Body of pancreas (tissue), 4 donors: ENCODE results near the gene EPS8. TPM values are rescaled to one million over a fixed set of nuclear protein-coding genes. Genes with fewer than 3 reads are reported as not detected.

ENCODE experiments used
- ATAC-seq: fragments of 150-250 bp; one replicate; pipeline ENCODE4 v1.9.1; 2016
- DNase-seq, 4 donors: peaks; one replicate each; pipeline ENCODE4 v3.0.0-alpha.2; 2019
- H3K27ac ChIP-seq, 4 donors: fragments of 200-600 bp; sonication (generic); 1 replicate in 3 of 4; 2 replicates in 1 of 4; pipeline versions ENCODE4 v1.5.1 to v1.6.1; 2016 to 2019; ENCODE audit warnings: mild to moderate bottlenecking in 1 of 4, mixed read lengths in 1 of 4, moderate library complexity in 1 of 4
- H3K27me3 ChIP-seq, 2 donors: fragments of 200-600 bp; sonication (generic); one replicate each; pipeline ENCODE4 v1.6.0; 2016; ENCODE audit warnings: mild to moderate bottlenecking in 1 of 2
- H3K36me3 ChIP-seq, 2 donors: fragments of 200-600 bp; sonication (generic); replicated peaks in 1 of 2; 2 replicates each; pipeline ENCODE4 v1.5.1; 2016; ENCODE audit warnings: low read depth in 2 of 2; ENCODE audit not compliant: insufficient read depth in 1 of 2
- H3K4me1 ChIP-seq: fragments of 200-600 bp; sonication (generic); one replicate; pipeline ENCODE4 v1.6.0; 2016
- H3K4me3 ChIP-seq, 2 donors: fragments of 200-600 bp; sonication (generic); 1 replicate in 1 of 2; 2 replicates in 1 of 2; pipeline ENCODE4 v1.5.1; 2016 to 2019
- H3K9me3 ChIP-seq, 3 donors: fragments of 200-600 bp; sonication (generic); 1 replicate in 2 of 3; 2 replicates in 1 of 3; pipeline ENCODE4 v1.5.1; 2016
- CTCF ChIP-seq, 7 experiments: fragments of 450-650 bp in 4 of 7; fragments of 200-600 bp in 3 of 7; sonication (generic) in 3 of 7; IDR thresholded peaks; one replicate each; pipeline ENCODE4 v1.5.1; 2016 to 2019; ENCODE audit warnings: antibody characterized with exemption in 7 of 7
- POLR2A ChIP-seq, 3 donors: fragments of 450-650 bp; IDR thresholded peaks; one replicate each; pipeline ENCODE4 v1.6.1; 2016; ENCODE audit warnings: antibody characterized with exemption in 3 of 3, mild to moderate bottlenecking in 2 of 3
- WGBS, 2 donors: methylation state at CpG; one replicate each; pipeline ENCODE4 v1.1.5; 2017; 5-methylcytosine and 5-hydroxymethylcytosine counted together
- intact Hi-C: fragments of 100-400 bp; cut with DNase I; formaldehyde crosslinking; loops from one replicate; pipeline ENCODE4 v1.15.1; 2023
- total RNA-seq, 2 donors: library from RNA; depleted of rRNA; stranded (reverse); fragments of >200 nt; gene quantifications; one replicate each; pipeline ENCODE4 v1.1.0, GENCODE V29; 2016

Gene EPS8
- total RNA-seq, 2 donors from 2014 or later: 31.6 to 41.2 TPM

DNA sequence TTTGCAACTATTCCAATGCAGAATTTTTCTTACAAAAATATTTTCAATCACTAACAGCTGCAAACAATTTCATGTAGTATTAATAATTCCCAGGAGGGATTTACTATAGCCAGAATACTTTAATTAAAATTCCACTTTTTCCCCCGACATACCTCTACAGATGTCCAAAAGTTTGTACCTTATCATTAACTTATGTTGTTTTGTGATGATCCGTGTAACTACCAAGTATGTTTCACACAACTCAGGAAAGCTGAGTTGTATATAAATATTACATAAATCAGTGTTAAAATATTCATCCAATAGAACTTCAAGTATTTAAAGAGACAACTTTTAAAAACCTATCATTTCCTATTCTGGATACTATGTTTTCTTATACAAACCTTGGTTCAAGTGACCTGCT, 2.4 kb downstream of the EPS8 start:
- Histone ChIP-seq H3K27me3 (no peaks in the 10 kb centered on the region), H3K4me1 (peaks cover 8% of the 10 kb centered on the region), H3K4me3 (no peak overlapping the region), H3K36me3 (no peaks in the 10 kb centered on the region), H3K9me3 (no peaks in the 10 kb centered on the region), H3K27ac (no peak overlapping the region)
- 58 to 68% methylated on average over 2 of the region's 2 CpGs for WGBS, 2 donors
- DNase-seq (no peak), ATAC-seq (no peak)
- no peak for TF ChIP-seq CTCF (IDR thresholded peaks at IDR 0.05)
- intact Hi-C loops: no loop called here

DNA sequence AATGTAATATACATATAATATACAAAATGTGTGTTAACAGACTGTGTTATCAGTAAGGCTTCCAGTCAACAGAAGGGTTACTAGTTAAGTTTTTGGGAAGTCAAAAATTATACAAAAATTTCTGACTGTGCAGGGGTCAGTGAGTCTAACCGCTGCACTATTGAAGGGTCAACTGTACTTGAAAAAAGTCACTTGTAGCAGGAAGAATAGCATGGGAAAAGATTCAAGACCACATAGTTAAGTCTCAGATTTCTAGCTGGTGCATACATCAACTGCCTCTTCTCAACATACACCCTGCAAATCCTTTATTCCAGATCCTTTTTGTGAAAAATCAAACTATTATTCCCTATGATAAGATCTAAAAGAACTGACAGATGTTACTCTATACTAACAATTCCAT, 5.9 kb downstream of the EPS8 start:
- H3K4me1 ChIP-seq: peaks cover 18% of the 10 kb centered on the region
- WGBS, 2 donors: 86 to 90% methylated on average over 1 of the region's 1 CpG
- no peaks in the 10 kb centered on the region for H3K36me3 ChIP-seq
- H3K27ac ChIP-seq: no peak overlapping the region
- intact Hi-C loops: no loop called here
- H3K27me3 ChIP-seq: no peaks in the 10 kb centered on the region
- ATAC-seq: no peak
- TF ChIP-seq POLR2A (IDR thresholded peaks at IDR 0.05) (no peak), CTCF (IDR thresholded peaks at IDR 0.05) (no peak)
- DNase-seq: no peak
- H3K4me3 ChIP-seq: no peak overlapping the region
- no peaks in the 10 kb centered on the region for H3K9me3 ChIP-seq

GRCh38 chr12:15782667-15783066, 6.5 kb downstream of the EPS8 start:
- H3K4me1 ChIP-seq: peaks cover 18% of the 10 kb centered on the region
- TF ChIP-seq POLR2A (IDR thresholded peaks at IDR 0.05) (no peak), CTCF (IDR thresholded peaks at IDR 0.05) (no peak)
- intact Hi-C loops: no loop called here

DNA sequence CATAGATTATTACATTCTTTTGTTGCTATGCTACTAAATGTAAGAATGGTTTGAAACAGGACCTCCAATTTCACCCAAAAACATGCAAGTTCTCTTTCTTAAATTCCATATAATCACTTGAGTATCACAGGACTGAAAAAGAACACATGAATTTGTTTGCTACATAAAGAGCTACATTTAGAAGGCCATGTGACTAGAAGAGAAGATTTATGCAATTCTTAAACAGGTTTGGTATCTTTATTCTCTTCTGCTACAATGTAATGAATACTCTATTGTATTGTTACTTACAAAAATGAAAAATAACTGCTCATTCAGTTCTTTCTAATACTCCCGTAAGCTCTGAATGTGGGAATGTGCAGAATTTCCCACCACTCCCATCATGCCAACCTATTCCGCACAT, 9.3 kb downstream of the EPS8 start:
- peaks cover 18% of the 10 kb centered on the region for H3K4me1 ChIP-seq
- no peaks in the 10 kb centered on the region for H3K9me3 ChIP-seq
- TF ChIP-seq POLR2A (IDR thresholded peaks at IDR 0.05) (no peak), CTCF (IDR thresholded peaks at IDR 0.05) (no peak)
- intact Hi-C loops: no loop called here
- no peaks in the 10 kb centered on the region for H3K36me3 ChIP-seq
- no peak overlapping the region for H3K27ac ChIP-seq
- DNase-seq: no peak
- WGBS, 2 donors: 38 to 40% methylated on average over 2 of the region's 2 CpGs
- H3K4me3 ChIP-seq: no peak overlapping the region
- no peaks in the 10 kb centered on the region for H3K27me3 ChIP-seq
- no peak for ATAC-seq

More at GRCh38 chr12:15782667-15783066, 6.5 kb downstream of the EPS8 start:
- Histone ChIP-seq H3K27me3 (no peaks in the 10 kb centered on the region), H3K36me3 (no peaks in the 10 kb centered on the region), H3K27ac (no peak overlapping the region), H3K4me3 (no peak overlapping the region), H3K9me3 (no peaks in the 10 kb centered on the region)
- DNase-seq (no peak), ATAC-seq (no peak)
- 94 to 98% methylated on average over 8 of the region's 8 CpGs for WGBS, 2 donors

DNA sequence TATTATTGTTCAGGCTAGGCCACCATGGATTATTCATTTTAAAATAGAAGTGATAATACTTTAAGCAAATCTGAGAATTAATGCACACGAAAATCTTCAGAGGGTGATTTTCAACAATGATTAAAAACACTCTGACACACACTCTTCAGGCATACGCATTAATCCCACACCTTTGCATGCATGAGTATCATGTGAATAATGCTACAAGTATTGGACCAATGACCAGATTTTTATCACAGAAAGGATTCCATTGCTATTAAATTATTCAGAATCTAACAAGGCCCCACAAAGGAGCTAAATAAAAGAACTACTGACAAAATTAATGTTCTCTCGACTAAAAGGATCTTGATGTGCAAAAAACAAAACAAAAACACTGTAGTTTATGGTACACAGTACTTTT, 11.1 kb downstream of the EPS8 start:
- ATAC-seq (no peak), DNase-seq (no peak)

More for the DNA sequence above, 11.1 kb downstream of the EPS8 start:
- 86% methylated on average over 3 of the region's 3 CpGs for WGBS, 2 donors
- H3K36me3 ChIP-seq: no peaks in the 10 kb centered on the region
- no peaks in the 10 kb centered on the region for H3K9me3 ChIP-seq
- no peak overlapping the region for H3K4me3 ChIP-seq
- TF ChIP-seq CTCF (IDR thresholded peaks at IDR 0.05) (no peak), POLR2A (IDR thresholded peaks at IDR 0.05) (no peak)
- no peaks in the 10 kb centered on the region for H3K27me3 ChIP-seq
- intact Hi-C loops: no loop called here
- no peak overlapping the region for H3K27ac ChIP-seq
- peaks cover 22% of the 10 kb centered on the region for H3K4me1 ChIP-seq
